Muscle of back (tissue), 13 donors: ENCODE data around the gene DCP2. TPM values are rescaled to one million over a fixed set of nuclear protein-coding genes. Genes with fewer than 3 reads are reported as not detected.
"Not testable (repeated sequence)": the region's sequence is repeated elsewhere in the genome, so short reads cannot be mapped to it uniquely, and the experiment has no call there.

Source experiments
- DNase-seq, 3 donors: peaks; one replicate each; pipeline versions ENCODE4 v3.0.0 to v3.0.0-alpha.2; 2013
- long read RNA-seq, 9 donors: transcript quantifications; one replicate each; lab custom pipeline, GENCODE V29; 2026
- polyA plus RNA-seq, 10 donors: library from polyadenylated mRNA; unstranded; fragments of 120-200 nt; gene quantifications; one replicate each; pipeline ENCODE4 v1.2.1, GENCODE V29; 2013; ENCODE audit not compliant: insufficient read length in 10 of 10

Gene DCP2
- polyA plus RNA-seq, result 10 to 100 TPM; 15.1 to 29.1 (median 21.7) TPM
- long read RNA-seq, donor 1, full-length matches to known transcripts, result 8 of 8 reads
- long read RNA-seq, donor 1, partial matches to known transcripts, result 0 of 8 reads
- long read RNA-seq, donor 1, other reads (novel, unspliced or antisense), result 0 of 8 reads
- long read RNA-seq, donor 2, result 0 reads
- long read RNA-seq, donor 3, result 0 reads
- long read RNA-seq, donor 4, partial matches to known transcripts, result 0 of 2 reads
- long read RNA-seq, donor 4, other reads (novel, unspliced or antisense), result 0 of 2 reads
- long read RNA-seq, donor 5, full-length matches to known transcripts, result 2 of 2 reads
- long read RNA-seq, donor 5, partial matches to known transcripts, result 0 of 2 reads
- long read RNA-seq, donor 5, other reads (novel, unspliced or antisense), result 0 of 2 reads
- long read RNA-seq, donor 6, full-length matches to known transcripts, result 2 of 2 reads
- long read RNA-seq, donor 6, partial matches to known transcripts, result 0 of 2 reads
- long read RNA-seq, donor 6, other reads (novel, unspliced or antisense), result 0 of 2 reads
- long read RNA-seq, donor 7, full-length matches to known transcripts, result 3 of 3 reads
- long read RNA-seq, donor 7, partial matches to known transcripts, result 0 of 3 reads
- long read RNA-seq, donor 7, other reads (novel, unspliced or antisense), result 0 of 3 reads
- long read RNA-seq, donor 8, full-length matches to known transcripts, result 3 of 3 reads
- long read RNA-seq, donor 8, partial matches to known transcripts, result 0 of 3 reads
- long read RNA-seq, donor 8, other reads (novel, unspliced or antisense), result 0 of 3 reads
- long read RNA-seq, donor 9, result 0 reads

- DNase-seq, result peak; percentile 99
Measured at GRCh38 chr5:112976432-112977309, at the start of gene DCP2. DCP2 (plus strand) TSS chr5:112976798; CDS start chr5:112976934, 136 bp downstream.

GRCh38 chr5:112929336-112930081 lies 47.1 kb upstream of the DCP2 start:
- no peak for DNase-seq

GRCh38 chr5:112930082-112930344 lies 46.6 kb upstream of the DCP2 start:
- no peak for DNase-seq

GRCh38 chr5:112931473-112931872 lies 45.1 kb upstream of the DCP2 start:
- peak in 1 of 3 donors; percentile 28 for DNase-seq

GRCh38 chr5:112933105-112933504 lies 43.5 kb upstream of the DCP2 start:
- DNase-seq, result no peak

- DNase-seq, result peak; percentile 38 to 69 (median 62)
Measured at GRCh38 chr5:112933651-112934365, 42.8 kb upstream of the DCP2 start.

- no peak for DNase-seq
Measured at GRCh38 chr5:112934366-112934663, 42.3 kb upstream of the DCP2 start.

- DNase-seq, result no peak
Measured at GRCh38 chr5:112935675-112936074, 40.9 kb upstream of the DCP2 start.

- no peak for DNase-seq
Measured at GRCh38 chr5:112938286-112938685, 38.3 kb upstream of the DCP2 start.

GRCh38 chr5:112940670-112941069 lies 35.9 kb upstream of the DCP2 start:
- no peak for DNase-seq

GRCh38 chr5:112948458-112948857 lies 28.1 kb upstream of the DCP2 start:
- DNase-seq, result no peak

- no peak for DNase-seq
Measured at GRCh38 chr5:112951124-112951702, 25.4 kb upstream of the DCP2 start.

- no peak for DNase-seq
Measured at GRCh38 chr5:112956606-112957005, 20.0 kb upstream of the DCP2 start.

GRCh38 chr5:112957036-112957808 lies 19.4 kb upstream of the DCP2 start:
- peak in 1 of 3 donors; percentile 18 for DNase-seq

- peak; percentile 78 to 92 (median 91) for DNase-seq
Measured at GRCh38 chr5:112958093-112959088, 18.2 kb upstream of the DCP2 start.

GRCh38 chr5:112959872-112960271 lies 16.7 kb upstream of the DCP2 start:
- not testable (repeated sequence) for DNase-seq

GRCh38 chr5:112960315-112960714 lies 16.3 kb upstream of the DCP2 start:
- DNase-seq, result peak in 1 of 3 donors; percentile 68

- no peak for DNase-seq
Measured at GRCh38 chr5:112960863-112961504, 15.6 kb upstream of the DCP2 start.
